Activated naive CD8-positive, alpha-beta T cell treated with anti-CD3 and anti-CD28 coated beads, Interleukin-2, amount 50 U/mL, for 24 hours (primary cell): ENCODE data around the gene UNC13A.

ENCODE experiments used
- ATAC-seq: fragments of 150-1000 bp; cut with Tn5 transposase; one replicate; pipeline ENCODE4 v1.10.0; 2021
- DNase-seq: peaks from one replicate; pipeline ENCODE4 v3.0.0; 2021
- H3K27ac Mint-ChIP-seq: one replicate; pipeline ENCODE4 v1.8.0; 2021; ENCODE audit warnings: mild to moderate bottlenecking, mixed read lengths
- H3K27me3 Mint-ChIP-seq: one replicate; pipeline ENCODE4 v1.8.0; 2021; ENCODE audit warnings: mixed read lengths
- H3K36me3 Mint-ChIP-seq: one replicate; pipeline ENCODE4 v1.8.0; 2021; ENCODE audit warnings: low read depth, mixed read lengths
- H3K4me1 Mint-ChIP-seq: one replicate; pipeline ENCODE4 v1.8.0; 2021; ENCODE audit warnings: mixed read lengths
- H3K4me3 Mint-ChIP-seq: one replicate; pipeline ENCODE4 v1.8.0; 2021; ENCODE audit warnings: mild to moderate bottlenecking, moderate library complexity, mixed read lengths
- H3K9me3 Mint-ChIP-seq: one replicate; pipeline ENCODE4 v1.8.0; 2021; ENCODE audit warnings: mixed read lengths

The UNC13A gene

DNA sequence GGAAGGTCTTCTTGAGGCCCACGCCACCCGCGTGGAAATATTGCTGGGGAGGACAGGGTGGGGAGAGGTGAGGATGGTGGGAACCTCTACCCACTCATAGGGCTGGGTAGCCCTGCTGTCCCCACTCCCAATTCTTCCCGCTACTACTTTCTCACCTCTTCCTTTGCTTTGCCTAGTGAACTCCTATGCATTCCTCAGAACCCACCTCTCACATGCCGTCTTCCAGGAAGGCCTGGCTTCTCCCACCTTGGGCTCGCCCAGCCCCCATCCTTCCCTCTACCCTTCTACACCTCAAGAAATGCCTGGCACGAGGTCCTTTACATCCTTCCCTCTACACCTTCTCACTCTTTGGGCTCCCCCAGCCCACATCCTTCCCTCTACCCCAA is 70.4 kb downstream of the UNC13A start:
- Mint-ChIP-seq H3K36me3 (no peaks in the 10 kb centered on the region), H3K27me3 (peaks cover 38% of the 10 kb centered on the region), H3K9me3 (peaks cover 4% of the 10 kb centered on the region), H3K27ac (no peak overlapping the region), H3K4me3 (no peak overlapping the region), H3K4me1 (peaks cover 8% of the 10 kb centered on the region)
- DNase-seq (no peak), ATAC-seq (no peak)

GRCh38 chr19:17616961-17617806 is 71.0 kb downstream of the UNC13A start:
- Mint-ChIP-seq H3K36me3 (no peaks in the 10 kb centered on the region), H3K4me3 (no peak overlapping the region), H3K27me3 (peaks cover 41% of the 10 kb centered on the region), H3K4me1 (peaks cover 6% of the 10 kb centered on the region), H3K27ac (no peak overlapping the region), H3K9me3 (peaks cover 4% of the 10 kb centered on the region)
- DNase-seq (no peak), ATAC-seq (no peak)

DNA sequence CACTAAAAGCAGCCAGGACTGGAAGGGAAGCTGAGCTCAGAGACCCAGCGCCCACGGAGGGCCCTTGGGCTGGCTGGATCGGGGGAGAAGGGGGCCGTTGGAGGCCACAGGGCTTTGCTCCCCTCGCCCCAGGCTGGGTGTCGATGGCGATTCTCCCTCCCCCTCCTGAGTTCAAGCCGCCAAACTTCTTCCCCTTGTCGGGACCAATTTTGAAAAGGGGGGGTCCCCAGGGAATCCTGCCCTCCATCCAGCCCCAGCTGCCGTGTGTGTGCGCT is 71.5 kb downstream of the UNC13A start:
- ATAC-seq (no peak), DNase-seq (no peak)
- Mint-ChIP-seq H3K27ac (no peak overlapping the region), H3K27me3 (peaks cover 44% of the 10 kb centered on the region), H3K36me3 (no peaks in the 10 kb centered on the region), H3K9me3 (no peaks in the 10 kb centered on the region), H3K4me1 (peaks cover 3% of the 10 kb centered on the region), H3K4me3 (no peak overlapping the region)

- no peaks in the 10 kb centered on the region for H3K36me3 Mint-ChIP-seq
- peaks cover 2% of the 10 kb centered on the region for H3K4me1 Mint-ChIP-seq
- H3K4me3 Mint-ChIP-seq, result no peak overlapping the region
- ATAC-seq (no peak), DNase-seq (no peak)
- H3K9me3 Mint-ChIP-seq, result no peaks in the 10 kb centered on the region
- H3K27me3 Mint-ChIP-seq, result peaks cover 44% of the 10 kb centered on the region
- no peak overlapping the region for H3K27ac Mint-ChIP-seq
Observed at GRCh38 chr19:17615889-17616685, 72.1 kb downstream of the UNC13A start.

DNA sequence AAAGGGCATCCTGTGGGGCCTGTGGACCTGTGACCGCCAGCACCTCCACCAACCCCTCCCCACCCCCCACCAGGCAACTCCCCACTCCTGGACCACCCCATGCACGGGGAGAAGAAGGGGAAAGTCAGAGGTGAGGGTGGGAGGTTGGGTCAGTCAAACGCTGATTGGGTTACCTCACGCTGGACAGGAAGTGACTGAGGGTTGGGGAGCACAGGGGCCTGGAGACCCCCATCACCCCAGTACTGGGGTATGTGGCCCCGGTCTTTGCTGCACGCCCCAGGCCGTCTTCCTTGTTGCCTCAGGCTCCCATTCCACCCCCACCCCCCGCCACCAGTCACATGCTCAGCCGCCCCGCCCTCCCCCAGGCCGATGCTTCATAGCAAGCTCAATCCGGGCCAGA is 73.7 kb downstream of the UNC13A start:
- ATAC-seq, result no peak
- Mint-ChIP-seq H3K9me3 (no peaks in the 10 kb centered on the region), H3K27ac (no peak overlapping the region), H3K36me3 (no peaks in the 10 kb centered on the region), H3K27me3 (peaks cover 40% of the 10 kb centered on the region), H3K4me1 (peaks cover 2% of the 10 kb centered on the region), H3K4me3 (no peak overlapping the region)
- DNase-seq, result no peak

DNA sequence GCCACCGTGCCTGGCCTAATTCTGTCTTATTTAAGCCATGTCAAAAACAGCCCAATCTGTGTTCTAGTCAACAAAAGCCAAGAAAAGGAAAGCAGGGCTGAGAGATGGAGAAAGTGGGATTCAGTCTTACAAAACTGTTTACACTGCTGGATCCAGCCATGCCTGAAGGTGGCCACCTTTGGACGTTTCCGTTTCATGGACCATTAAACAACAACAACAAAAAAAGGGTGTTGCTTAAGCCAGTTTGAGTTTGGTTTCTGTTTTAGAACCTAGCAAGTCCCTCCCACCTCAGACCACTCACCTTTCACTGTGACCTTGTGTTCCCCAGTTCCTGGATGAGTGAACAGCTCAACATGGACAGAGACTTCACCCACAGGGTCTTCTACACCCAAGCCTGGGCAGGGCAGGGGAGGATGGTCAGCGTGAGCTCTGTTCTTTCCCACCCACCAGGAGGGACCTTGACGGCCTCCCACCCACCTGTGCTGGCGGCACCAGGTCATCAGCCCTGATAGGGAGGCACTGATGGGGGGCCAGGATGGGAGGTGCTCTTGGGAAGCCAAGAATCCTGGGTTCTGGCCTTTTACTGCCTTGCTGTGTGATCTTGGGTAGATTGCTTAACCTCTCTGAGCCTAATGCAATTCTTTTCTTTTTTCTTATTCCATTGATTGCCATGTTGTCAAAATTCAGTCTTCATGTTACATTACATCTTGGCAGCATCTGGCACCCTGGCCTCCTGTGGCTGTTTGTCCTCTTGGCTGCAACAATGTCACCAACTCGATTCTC is 76.5 kb downstream of the UNC13A start:
- Mint-ChIP-seq H3K4me1 (peaks cover 3% of the 10 kb centered on the region), H3K9me3 (no peaks in the 10 kb centered on the region), H3K4me3 (no peak overlapping the region), H3K27me3 (peaks cover 19% of the 10 kb centered on the region), H3K36me3 (no peaks in the 10 kb centered on the region), H3K27ac (no peak overlapping the region)
- DNase-seq (no peak), ATAC-seq (no peak)

DNA sequence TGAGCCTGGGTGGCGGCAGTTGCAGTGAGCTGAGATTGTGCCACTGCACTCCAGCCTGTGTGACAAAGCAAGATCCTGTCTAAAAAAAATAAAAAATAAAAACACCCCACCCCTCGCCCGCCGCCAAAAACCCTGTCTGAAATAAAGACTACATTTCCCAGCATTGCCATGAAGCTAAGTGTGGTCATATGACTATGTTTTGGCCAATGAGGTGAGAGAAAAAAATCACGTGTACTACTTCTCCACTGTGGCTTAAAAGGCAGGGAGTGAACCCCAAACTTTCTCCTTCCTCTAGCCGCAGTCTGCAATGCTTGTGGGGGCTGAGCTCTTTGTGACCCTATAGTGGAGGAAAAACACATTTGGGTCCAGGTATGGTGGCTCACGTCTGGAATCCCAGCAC is 77.8 kb downstream of the UNC13A start:
- ATAC-seq, result no peak

DNA sequence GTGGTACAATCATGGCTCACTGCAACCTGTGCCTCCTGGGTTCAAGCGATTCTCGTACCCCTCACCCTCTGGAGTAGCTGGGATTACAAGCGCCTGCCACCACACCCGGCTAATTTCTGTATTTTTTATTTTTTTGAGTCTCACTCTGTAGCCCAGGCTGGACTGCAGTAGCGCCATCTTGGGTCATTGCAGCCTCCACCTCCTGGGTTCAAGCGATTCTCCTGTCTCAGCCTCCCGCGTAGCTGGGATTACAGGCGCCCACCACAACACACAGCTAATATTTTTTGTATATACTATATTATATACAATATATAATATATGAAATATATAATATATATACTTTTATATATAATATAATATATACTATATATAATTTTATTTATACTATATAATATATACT is 80.2 kb downstream of the UNC13A start:
- Mint-ChIP-seq H3K27ac (no peak overlapping the region), H3K4me1 (peaks cover 6% of the 10 kb centered on the region), H3K9me3 (no peaks in the 10 kb centered on the region), H3K4me3 (no peak overlapping the region), H3K27me3 (peaks cover 19% of the 10 kb centered on the region), H3K36me3 (no peaks in the 10 kb centered on the region)
- no peak for ATAC-seq
- no peak for DNase-seq

More for the DNA sequence above, 77.8 kb downstream of the UNC13A start:
- H3K4me3 Mint-ChIP-seq, result no peak overlapping the region
- DNase-seq, result no peak
- H3K36me3 Mint-ChIP-seq, result no peaks in the 10 kb centered on the region
- no peaks in the 10 kb centered on the region for H3K9me3 Mint-ChIP-seq
- no peak overlapping the region for H3K27ac Mint-ChIP-seq
- peaks cover 6% of the 10 kb centered on the region for H3K4me1 Mint-ChIP-seq
- peaks cover 11% of the 10 kb centered on the region for H3K27me3 Mint-ChIP-seq

DNA sequence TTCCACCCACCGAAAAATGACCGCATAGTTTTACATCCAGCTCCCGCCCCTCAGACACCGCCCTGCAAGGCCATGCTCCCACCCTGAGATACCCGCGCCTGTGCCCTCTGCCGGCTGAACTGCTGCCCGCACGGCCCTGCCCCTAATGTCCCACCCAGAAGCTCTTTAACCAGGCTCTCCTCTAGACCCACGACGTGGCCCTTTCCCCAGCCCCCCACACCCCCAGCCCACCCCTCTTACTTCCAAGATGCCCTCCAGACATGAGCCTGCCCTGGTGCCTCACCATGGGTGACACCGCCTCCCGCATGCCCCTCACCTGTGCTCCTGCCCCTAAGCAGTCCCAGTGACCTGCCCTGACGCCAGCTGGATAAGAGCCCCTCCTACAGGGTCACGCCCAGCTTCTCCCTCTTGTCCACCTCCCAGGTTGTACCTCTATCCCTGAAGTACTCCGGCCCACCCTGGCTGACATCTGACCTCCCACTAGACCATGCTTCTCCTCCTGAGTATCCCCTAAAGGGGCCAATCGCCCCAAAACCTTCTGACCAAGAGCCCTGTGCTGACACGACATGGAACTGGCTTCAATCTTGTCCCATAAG is 81.5 kb downstream of the UNC13A start:
- H3K27ac Mint-ChIP-seq, result peak overlapping the region; percentile 74

GRCh38 chr19:17605761-17606589 is 82.2 kb downstream of the UNC13A start:
- Mint-ChIP-seq H3K27me3 (peaks cover 28% of the 10 kb centered on the region), H3K27ac (peak overlapping the region; percentile 74), H3K4me3 (peak overlapping the region; percentile 76), H3K4me1 (peaks cover 8% of the 10 kb centered on the region), H3K36me3 (no peaks in the 10 kb centered on the region), H3K9me3 (no peaks in the 10 kb centered on the region)
- DNase-seq (peak; percentile 83), ATAC-seq (peak; percentile 84)

More for the DNA sequence above, 81.5 kb downstream of the UNC13A start:
- DNase-seq, result no peak
- peak overlapping the region; percentile 76 for H3K4me3 Mint-ChIP-seq
- H3K36me3 Mint-ChIP-seq, result no peaks in the 10 kb centered on the region
- peak; percentile 15 for ATAC-seq
- H3K4me1 Mint-ChIP-seq, result peaks cover 8% of the 10 kb centered on the region
- H3K27me3 Mint-ChIP-seq, result peaks cover 22% of the 10 kb centered on the region
- H3K9me3 Mint-ChIP-seq, result no peaks in the 10 kb centered on the region

- Mint-ChIP-seq H3K36me3 (no peaks in the 10 kb centered on the region), H3K9me3 (no peaks in the 10 kb centered on the region), H3K4me3 (no peak overlapping the region), H3K4me1 (peaks cover 8% of the 10 kb centered on the region), H3K27me3 (peaks cover 29% of the 10 kb centered on the region), H3K27ac (no peak overlapping the region)
- DNase-seq, result no peak
- no peak for ATAC-seq
Observed at GRCh38 chr19:17605117-17605516, 83.0 kb downstream of the UNC13A start.

- Mint-ChIP-seq H3K4me3 (no peak overlapping the region), H3K9me3 (no peaks in the 10 kb centered on the region), H3K27me3 (peaks cover 29% of the 10 kb centered on the region), H3K36me3 (no peaks in the 10 kb centered on the region), H3K27ac (no peak overlapping the region), H3K4me1 (peaks cover 8% of the 10 kb centered on the region)
- no peak for DNase-seq
- ATAC-seq, result no peak
Observed at GRCh38 chr19:17604372-17605025, 83.7 kb downstream of the UNC13A start.

- Mint-ChIP-seq H3K27ac (no peak overlapping the region), H3K4me3 (no peak overlapping the region), H3K4me1 (peaks cover 8% of the 10 kb centered on the region), H3K36me3 (no peaks in the 10 kb centered on the region), H3K27me3 (peaks cover 29% of the 10 kb centered on the region), H3K9me3 (no peaks in the 10 kb centered on the region)
- DNase-seq, result no peak
- ATAC-seq, result no peak
Observed at GRCh38 chr19:17602872-17603510, 85.2 kb downstream of the UNC13A start.
